Large intestine (tissue), 3 donors: ENCODE results near the gene FADS2. TPM values are rescaled to one million over a fixed set of nuclear protein-coding genes. Genes with fewer than 3 reads are reported as not detected.

Source experiments
- DNase-seq, 2 donors: peaks; one replicate each; pipeline versions ENCODE4 v3.0.0 to v3.0.0-alpha.2; 2013
- H3K27ac ChIP-seq: one replicate; pipeline ENCODE4 v1.5.1; 2013; ENCODE audit warnings: low read length
- H3K27me3 ChIP-seq: 2 replicates; pipeline ENCODE4 v1.6.1; 2013; ENCODE audit warnings: low read length; ENCODE audit not compliant: control insufficient read depth, insufficient read depth
- H3K36me3 ChIP-seq: 2 replicates; pipeline ENCODE4 v1.6.1; 2013; ENCODE audit warnings: low read length; ENCODE audit not compliant: control insufficient read depth, insufficient read depth
- H3K4me1 ChIP-seq: one replicate; pipeline ENCODE4 v1.6.1; 2013; ENCODE audit warnings: low read length; ENCODE audit not compliant: control insufficient read depth, insufficient read depth
- H3K4me3 ChIP-seq: one replicate; pipeline ENCODE4 v1.5.1; 2013; ENCODE audit warnings: low read length
- H3K9me3 ChIP-seq: one replicate; pipeline ENCODE4 v1.6.1; 2013; ENCODE audit warnings: mild to moderate bottlenecking, low read depth, low read length, moderate library complexity; ENCODE audit not compliant: control insufficient read depth
- WGBS: methylation state at CpG from one replicate; pipeline ENCODE4 v1.1.5; 2013; ENCODE audit warnings: low lambda C conversion rate; ENCODE audit not compliant: insufficient coverage; 5-methylcytosine and 5-hydroxymethylcytosine counted together
- polyA plus RNA-seq: library from polyadenylated mRNA; unstranded; fragments of 120-200 nt; gene quantifications from one replicate; pipeline ENCODE4 v1.2.1, GENCODE V29; 2013

Gene FADS2
- polyA plus RNA-seq, 1 donor: 28.8 TPM

DNA sequence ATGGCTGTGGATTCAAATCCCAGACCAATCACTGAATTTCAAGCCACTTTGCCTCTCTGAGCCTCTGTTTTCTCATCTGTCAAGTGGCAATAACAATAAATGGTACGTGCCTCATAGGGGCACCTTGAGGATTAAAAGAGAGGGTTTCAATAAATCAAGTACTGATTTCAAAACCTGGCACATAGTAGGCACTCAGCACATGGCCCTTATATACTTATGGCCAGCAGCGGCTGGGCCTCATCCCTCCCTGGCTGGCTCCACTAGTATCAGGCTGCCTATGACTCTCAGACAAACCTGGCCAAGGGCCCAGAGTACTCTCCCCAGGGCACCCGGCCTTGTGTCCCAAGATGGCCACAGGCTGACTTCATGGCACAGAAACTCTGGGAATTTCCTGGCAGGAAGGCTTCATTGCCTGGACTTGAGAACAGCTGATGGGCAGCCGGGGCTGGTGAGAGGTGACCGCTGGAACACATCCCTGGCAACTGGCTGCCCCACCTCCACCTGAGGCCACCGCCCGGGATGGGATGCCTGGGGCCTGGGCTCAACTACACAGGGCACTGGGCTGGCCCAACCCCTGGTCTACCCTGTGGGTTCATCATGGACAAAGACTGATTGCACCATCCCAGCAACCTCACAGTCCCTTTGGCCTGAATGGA is 59.9 kb downstream of the FADS2 start:
- H3K27ac ChIP-seq: no peak overlapping the region
- peaks cover 9% of the 10 kb centered on the region for H3K4me1 ChIP-seq
- H3K27me3 ChIP-seq: peaks cover 3% of the 10 kb centered on the region
- no peak overlapping the region for H3K4me3 ChIP-seq
- peaks cover 3% of the 10 kb centered on the region for H3K9me3 ChIP-seq
- no peaks in the 10 kb centered on the region for H3K36me3 ChIP-seq
- no peak for DNase-seq
- no CpG with 5 or more reads among the region's 7 CpGs for WGBS

DNA sequence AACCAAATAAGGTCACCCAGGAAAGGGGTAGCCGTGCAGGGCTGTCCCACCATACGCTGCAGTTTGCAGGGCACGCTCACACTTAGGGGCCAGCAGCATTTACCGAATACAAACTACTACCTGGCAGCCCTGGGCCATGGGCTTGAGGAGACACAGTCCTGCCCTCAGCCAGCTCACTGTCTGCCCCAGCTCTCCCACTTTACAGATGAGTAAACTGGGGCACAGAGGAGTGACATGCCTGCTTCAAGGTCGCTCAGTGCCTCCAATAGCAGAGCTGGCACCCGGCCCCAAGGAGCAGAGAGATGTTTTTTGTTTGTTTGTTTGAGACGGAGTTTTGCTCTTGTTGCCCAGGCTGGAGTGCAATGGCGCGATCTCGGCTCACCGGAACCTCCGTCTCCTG is 60.5 kb downstream of the FADS2 start:
- Histone ChIP-seq H3K27ac (no peak overlapping the region), H3K36me3 (no peaks in the 10 kb centered on the region), H3K9me3 (peaks cover 3% of the 10 kb centered on the region), H3K4me3 (no peak overlapping the region), H3K4me1 (peaks cover 9% of the 10 kb centered on the region), H3K27me3 (peaks cover 3% of the 10 kb centered on the region)
- no CpG with 5 or more reads among the region's 12 CpGs for WGBS
- DNase-seq: no peak

DNA sequence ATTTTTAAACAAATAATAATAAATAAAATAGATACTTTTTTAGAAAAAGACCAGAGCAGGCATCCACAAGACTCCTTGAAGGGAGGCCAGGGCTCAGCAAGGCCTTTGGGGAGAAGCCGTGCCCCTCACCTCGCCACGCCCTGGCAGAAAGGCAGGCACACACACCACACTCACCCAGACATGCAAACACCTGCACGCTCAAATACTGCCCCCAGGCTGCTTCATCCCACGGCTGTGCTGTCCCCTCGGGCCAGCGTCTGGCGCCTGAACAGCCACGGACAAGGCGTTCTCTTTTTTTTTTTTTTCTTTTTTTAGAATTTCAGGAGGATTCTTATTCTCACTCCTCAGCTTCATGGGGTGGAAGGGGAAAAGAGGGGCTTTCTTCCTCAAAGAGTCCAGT is 61.7 kb downstream of the FADS2 start:
- H3K36me3 ChIP-seq: no peaks in the 10 kb centered on the region
- H3K4me1 ChIP-seq: peaks cover 9% of the 10 kb centered on the region
- peaks cover 3% of the 10 kb centered on the region for H3K9me3 ChIP-seq
- H3K27ac ChIP-seq: no peak overlapping the region
- peaks cover 3% of the 10 kb centered on the region for H3K27me3 ChIP-seq
- WGBS: 90% methylated on average over 5 of the region's 10 CpGs
- DNase-seq: no peak
- H3K4me3 ChIP-seq: no peak overlapping the region

DNA sequence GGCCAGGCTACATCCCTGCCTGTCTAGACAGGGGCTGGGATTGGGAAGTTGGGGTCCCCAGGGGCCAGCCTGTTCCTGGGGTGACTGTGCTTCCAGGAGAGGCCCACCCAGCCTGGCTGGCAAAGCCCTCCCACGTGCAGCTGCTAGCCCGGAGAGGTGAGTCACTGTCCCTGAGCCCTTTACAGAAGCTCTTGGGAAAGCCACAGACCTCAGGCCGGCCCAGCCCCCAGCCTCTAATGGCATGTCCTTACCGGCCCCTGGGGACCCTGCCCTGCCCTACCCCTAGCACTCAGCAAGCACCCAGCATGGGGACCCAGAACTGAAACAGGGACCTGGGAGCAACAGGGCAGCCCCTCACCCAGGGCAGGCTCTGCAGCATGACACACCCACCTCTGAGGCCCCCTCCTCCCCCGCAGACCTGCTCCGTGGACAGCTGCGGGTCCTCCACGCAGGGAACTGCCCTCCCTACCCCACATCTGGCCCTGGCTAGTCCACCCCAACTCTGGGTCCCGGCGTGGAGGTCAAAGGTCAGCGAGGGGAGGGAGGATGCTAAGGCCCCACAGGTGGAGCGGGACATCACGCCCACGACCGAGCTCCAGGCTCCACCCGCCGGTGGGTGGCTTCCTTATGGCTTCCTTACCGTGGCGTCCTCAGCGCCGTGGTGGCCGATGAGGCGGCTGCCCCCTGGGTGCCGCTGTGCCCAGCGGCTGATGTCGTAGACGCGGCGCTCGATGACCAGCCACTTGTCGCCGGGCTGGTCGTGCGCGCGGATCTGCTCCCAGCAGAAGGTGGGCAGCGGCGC is 62.6 kb downstream of the FADS2 start:
- H3K36me3 ChIP-seq: no peaks in the 10 kb centered on the region
- H3K4me3 ChIP-seq: peak overlapping the region; percentile 54
- peak in 1 of 2 donors; percentile 27 for DNase-seq
- H3K27me3 ChIP-seq: peaks cover 3% of the 10 kb centered on the region
- peaks cover 9% of the 10 kb centered on the region for H3K4me1 ChIP-seq
- no peak overlapping the region for H3K27ac ChIP-seq
- no CpG with 5 or more reads among the region's 38 CpGs for WGBS
- peaks cover 3% of the 10 kb centered on the region for H3K9me3 ChIP-seq

DNA sequence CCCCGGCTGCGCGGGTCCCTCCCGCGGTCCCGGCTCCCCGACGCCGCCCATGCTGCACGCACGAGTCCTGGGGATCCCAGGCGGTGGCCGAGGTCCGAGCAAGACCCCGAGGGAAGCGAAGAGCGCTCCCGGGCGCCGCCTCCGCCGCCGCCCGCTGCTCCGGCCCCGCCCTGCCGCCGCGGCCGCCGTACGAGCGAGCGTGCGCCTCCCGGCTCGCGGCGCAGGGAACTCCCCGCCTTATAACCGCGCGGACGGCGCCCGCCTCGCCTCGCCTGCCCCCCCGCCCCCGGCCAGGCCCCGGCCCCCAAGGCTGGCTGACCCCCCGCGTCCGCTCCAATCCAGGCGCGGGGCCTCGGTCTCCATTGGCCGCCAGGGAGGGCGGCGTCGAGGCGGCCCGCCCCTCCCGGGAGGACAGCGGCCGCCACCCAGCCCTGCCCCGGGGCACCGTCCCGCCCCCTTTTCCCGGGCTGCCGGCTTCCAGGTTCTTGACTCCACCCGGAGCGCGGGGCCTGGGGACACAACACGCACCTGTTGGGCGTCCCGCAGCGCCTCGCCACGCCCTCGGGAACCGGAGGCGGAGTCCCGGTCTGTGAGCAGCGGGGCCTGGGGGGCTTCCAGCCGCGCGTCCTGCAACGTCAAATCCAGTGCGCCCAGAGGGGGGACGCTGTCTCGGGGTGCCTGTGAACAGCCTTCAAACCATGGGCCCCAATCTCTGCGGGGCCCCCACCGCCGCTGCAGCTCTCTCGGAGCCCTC is 63.4 kb downstream of the FADS2 start, which contains the start of gene FADS3:
FADS3 (minus strand) TSS at position 215 of the 754 bp plus-strand sequence; CDS start at position 51, 164 bp downstream.
- H3K4me1 ChIP-seq: peaks cover 9% of the 10 kb centered on the region
- no peak within 1 kb of the TSS for H3K27ac ChIP-seq
- peaks cover 2% of the 10 kb centered on the region for H3K36me3 ChIP-seq
- no CpG with 5 or more reads among the region's 96 CpGs for WGBS
- peaks cover 3% of the 10 kb centered on the region for H3K27me3 ChIP-seq
- peak; percentile 74 to 90 for DNase-seq
- peak within 1 kb of the TSS; percentile 60 for H3K4me3 ChIP-seq
- H3K9me3 ChIP-seq: peaks cover 3% of the 10 kb centered on the region

DNA sequence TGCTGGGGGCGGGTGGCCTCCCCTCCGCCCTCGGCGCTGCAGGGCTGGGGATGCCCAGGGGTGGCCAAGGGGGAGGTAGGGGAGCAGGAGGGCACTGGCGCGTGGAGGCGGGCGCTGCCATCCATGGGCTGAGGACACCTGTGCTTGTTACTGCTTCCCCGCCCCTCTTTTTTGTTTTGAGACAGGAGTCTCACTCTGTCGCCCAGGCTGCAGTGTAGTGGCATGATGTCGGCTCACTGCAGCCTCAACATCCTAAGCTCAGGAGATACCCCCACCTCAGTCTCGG is 63.9 kb downstream of the FADS2 start:
- no peak overlapping the region for H3K27ac ChIP-seq
- DNase-seq: no peak
- no CpG with 5 or more reads among the region's 12 CpGs for WGBS

DNA sequence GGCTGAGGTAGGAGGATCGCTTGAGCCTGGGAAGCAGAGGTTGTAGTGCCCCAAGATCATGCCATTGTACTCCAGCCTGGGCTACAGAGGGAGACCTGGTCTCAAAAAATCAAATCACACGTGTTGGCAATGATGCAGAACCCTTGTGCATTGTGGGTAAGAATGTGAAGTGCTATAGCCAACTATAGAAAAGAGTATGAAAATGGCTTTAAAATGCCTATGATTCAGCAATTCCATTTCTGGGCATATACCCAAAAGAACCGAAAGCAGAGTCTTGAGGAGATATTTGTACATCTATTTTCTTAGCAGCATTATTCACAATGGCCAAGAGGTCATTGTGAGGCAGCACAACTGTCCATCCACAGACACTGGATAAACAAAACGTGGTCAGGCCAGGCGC is 65.9 kb downstream of the FADS2 start:
- peaks cover 3% of the 10 kb centered on the region for H3K9me3 ChIP-seq
- no peak overlapping the region for H3K27ac ChIP-seq
- peaks cover 22% of the 10 kb centered on the region for H3K36me3 ChIP-seq
- WGBS: 58% methylated on average over 2 of the region's 5 CpGs
- H3K4me1 ChIP-seq: peaks cover 11% of the 10 kb centered on the region
- no peak overlapping the region for H3K4me3 ChIP-seq
- DNase-seq: peak in 1 of 2 donors; percentile 14
- H3K27me3 ChIP-seq: no peaks in the 10 kb centered on the region

More for the DNA sequence above, 63.9 kb downstream of the FADS2 start:
- H3K4me1 ChIP-seq: peaks cover 9% of the 10 kb centered on the region
- no peaks in the 10 kb centered on the region for H3K27me3 ChIP-seq
- peaks cover 3% of the 10 kb centered on the region for H3K9me3 ChIP-seq
- peak overlapping the region; percentile 60 for H3K4me3 ChIP-seq
- peaks cover 6% of the 10 kb centered on the region for H3K36me3 ChIP-seq

DNA sequence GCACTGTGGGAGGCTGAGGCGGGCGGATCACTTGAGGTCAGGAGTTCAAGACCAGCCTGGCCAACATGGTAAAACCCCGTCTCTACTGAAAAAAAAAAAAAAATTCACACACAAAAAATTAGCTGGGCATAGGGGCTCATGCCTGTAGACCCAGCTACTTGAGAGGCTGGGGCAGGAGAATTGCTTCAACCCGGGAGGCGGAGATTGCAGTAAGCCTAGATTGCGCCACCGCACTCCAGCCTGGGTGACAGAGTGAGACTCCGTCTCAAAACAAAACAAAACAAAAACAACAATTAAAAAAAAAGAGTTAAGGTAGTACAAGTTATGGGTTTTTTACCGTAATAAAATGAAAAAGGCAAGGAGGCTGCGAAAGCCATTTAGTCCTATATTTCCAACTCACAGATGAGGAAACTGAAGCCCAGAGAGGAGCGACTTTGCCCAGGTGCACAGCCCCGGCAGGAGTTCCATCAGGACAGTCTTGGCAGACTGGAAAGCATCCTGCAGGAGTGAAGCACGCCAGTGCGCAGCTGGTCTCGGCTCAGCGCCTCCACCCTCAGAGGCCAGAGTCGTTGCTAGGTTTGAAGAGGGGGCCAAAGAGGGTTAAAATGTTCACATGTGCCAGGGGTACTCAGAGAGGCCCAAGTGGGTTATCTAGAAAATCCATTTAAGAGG is 67.1 kb downstream of the FADS2 start:
- Histone ChIP-seq H3K9me3 (peaks cover 3% of the 10 kb centered on the region), H3K4me3 (no peak overlapping the region), H3K27ac (no peak overlapping the region), H3K27me3 (no peaks in the 10 kb centered on the region), H3K4me1 (peaks cover 12% of the 10 kb centered on the region), H3K36me3 (peaks cover 33% of the 10 kb centered on the region)
- DNase-seq: no peak
- 50% methylated on average over 2 of the region's 17 CpGs for WGBS

DNA sequence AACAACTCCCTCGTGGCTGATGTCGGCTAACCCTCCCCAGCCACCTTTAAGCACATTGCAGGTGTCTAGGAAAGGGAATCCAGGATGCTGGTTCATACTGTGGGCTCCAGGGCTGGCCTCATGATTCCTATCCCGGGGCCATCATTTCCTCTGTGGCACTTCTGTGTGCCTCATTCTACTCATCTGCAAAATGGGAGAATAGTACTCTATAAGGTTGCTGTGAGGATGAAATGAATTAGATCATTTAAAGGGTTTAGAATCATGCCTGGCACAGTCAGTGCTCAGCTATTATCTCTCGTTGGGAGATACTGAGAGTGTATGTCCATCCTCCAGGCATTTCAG is 67.6 kb downstream of the FADS2 start:
- peaks cover 7% of the 10 kb centered on the region for H3K4me1 ChIP-seq
- H3K27ac ChIP-seq: no peak overlapping the region
- no CpG with 5 or more reads among the region's 4 CpGs for WGBS
- no peak overlapping the region for H3K4me3 ChIP-seq
- no peaks in the 10 kb centered on the region for H3K27me3 ChIP-seq
- DNase-seq: no peak
- H3K9me3 ChIP-seq: peaks cover 3% of the 10 kb centered on the region
- H3K36me3 ChIP-seq: peaks cover 36% of the 10 kb centered on the region
